HG03064 (cell line): ENCODE results near the gene PARD3B.

Source experiments
- ATAC-seq: cut with Tn5 transposase; IDR thresholded peaks from one replicate; pipeline ENCODE4 v1.9.1; 2021; ENCODE audit warnings: low read depth; ENCODE audit not compliant: unreplicated experiment

The PARD3B gene

GRCh38 chr2:205041472-205042130, 496.3 kb downstream of the PARD3B start:
- no peak for ATAC-seq

GRCh38 chr2:205043285-205043684, 498.0 kb downstream of the PARD3B start:
- ATAC-seq = no peak

- ATAC-seq = no peak
These were observed 500.4 kb downstream of the PARD3B start for GRCh38 chr2:205045706-205046105.

GRCh38 chr2:205047273-205047839, 502.1 kb downstream of the PARD3B start:
- no peak for ATAC-seq

DNA sequence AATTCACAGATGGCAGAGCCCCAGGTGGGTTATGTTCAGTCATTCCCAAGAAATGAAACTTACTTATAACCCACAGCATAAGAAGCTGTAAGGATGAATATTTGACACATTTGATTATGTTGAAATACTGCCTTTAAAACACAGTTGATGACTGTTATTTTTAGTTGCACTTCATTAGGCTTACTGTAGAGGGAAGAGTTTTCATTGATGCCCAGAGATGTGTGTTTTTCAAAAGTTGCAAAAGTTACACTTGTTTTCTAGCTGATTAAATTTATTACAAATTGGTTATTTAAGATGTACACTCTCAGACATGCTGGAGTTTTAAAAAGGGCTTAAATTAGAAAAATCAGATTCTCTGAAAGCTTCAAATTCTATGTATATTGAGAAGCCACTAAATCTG, 506.1 kb downstream of the PARD3B start:
- ATAC-seq = no peak

GRCh38 chr2:205052781-205053180, 507.5 kb downstream of the PARD3B start:
- ATAC-seq = no peak

- no peak for ATAC-seq
These were observed 508.6 kb downstream of the PARD3B start for GRCh38 chr2:205053827-205054410.

GRCh38 chr2:205054789-205055188, 509.5 kb downstream of the PARD3B start:
- ATAC-seq = no peak

GRCh38 chr2:205055251-205055650, 510.0 kb downstream of the PARD3B start:
- ATAC-seq = no peak

DNA sequence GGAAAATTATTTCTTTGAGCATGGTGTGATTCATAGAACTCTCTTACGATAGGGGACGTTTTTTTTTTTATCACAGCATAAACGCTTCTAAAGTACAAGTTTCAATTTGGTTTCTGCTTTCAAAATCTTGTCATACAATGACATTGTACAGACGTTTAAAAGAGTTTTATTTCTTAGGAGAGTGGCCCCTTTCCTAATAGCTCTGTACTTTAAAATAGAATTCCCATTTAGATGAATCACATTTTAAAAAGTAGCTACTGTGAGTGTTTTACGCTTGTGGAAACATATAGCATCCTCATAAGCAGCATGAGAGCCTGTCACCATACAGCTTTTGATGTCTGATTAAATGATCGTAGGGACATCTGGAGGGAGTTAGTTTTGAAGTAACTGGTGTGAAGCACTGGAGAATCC, 510.9 kb downstream of the PARD3B start:
- no peak for ATAC-seq

DNA sequence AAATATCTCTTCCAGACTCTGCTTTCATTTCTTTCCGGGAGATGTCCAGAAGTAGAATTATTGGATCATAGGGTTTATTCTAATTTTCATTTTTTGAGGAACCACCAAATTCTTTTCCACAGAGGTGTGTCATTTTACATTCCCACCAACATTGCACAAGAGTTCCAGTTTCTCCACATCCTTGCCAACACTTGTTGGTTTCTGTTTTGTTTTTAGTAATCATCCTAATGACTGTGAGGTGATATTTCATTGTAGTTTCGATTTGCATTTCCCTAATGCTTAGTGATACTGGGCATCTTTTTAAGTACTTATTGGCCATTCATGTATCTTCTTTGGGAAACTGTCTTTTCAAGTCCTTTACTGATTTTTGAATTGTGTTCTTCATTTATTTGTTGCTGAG, 513.1 kb downstream of the PARD3B start:
- no peak for ATAC-seq

DNA sequence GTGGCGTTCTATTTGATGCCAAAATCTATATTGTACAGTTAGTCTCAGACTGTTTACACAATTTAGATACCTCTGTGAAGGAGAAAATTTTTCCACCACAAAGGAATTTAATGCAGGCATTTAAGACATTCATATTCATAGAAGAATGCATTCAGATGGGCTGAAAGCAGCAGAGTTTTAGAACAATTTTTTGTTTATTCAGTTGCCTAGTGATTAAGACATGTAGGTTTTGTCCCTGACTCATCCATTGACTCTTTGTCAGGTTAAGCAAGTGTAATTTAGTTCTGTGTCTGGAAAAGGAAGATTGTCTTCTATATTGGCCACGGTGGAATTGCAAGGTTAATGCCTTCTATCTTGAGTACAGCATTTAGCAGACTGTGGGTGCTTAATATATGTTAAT, 515.0 kb downstream of the PARD3B start:
- ATAC-seq = no peak

GRCh38 chr2:205066081-205066480, 520.8 kb downstream of the PARD3B start:
- ATAC-seq = no peak

DNA sequence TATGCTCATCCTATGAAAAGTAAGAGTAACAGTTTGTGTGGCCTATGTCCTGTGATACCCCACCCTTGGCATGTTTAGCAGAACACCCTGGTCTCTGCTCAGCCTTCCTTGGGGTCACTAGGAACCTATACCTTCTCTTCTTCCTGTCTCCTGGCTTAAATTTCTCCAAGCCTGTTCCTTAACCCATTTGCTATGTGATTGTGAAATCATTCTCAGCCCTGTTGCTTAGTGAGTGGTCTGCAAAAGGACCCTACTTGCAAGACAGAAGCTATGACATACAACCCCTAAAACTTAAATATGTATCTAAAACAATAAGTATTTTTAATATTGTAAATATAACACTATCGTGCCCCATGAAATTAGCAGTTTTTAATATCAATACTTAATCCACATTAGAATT, 524.7 kb downstream of the PARD3B start:
- ATAC-seq = no peak

DNA sequence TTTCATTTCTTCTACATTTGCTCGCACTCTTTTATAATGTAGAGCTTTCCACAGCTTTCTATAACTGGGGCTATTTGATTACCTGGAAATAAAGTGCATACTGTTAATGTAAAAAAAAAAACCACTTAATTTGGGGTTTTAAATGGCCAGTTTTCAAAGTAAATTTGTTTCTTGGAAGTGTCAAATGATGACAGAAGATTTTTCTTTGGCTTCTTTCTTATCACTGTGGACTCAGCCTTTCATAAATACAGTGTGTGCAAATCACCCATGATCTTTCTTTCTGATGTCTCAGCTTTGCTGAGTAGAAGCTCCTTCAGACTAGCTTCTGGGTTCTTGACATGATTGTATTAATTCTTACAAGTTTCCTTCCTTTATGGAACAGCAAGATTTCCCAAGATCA, 525.6 kb downstream of the PARD3B start:
- ATAC-seq = no peak

GRCh38 chr2:205073433-205074020, 528.3 kb downstream of the PARD3B start:
- no peak for ATAC-seq

- ATAC-seq = no peak
These were observed 531.1 kb downstream of the PARD3B start for GRCh38 chr2:205076405-205076804.

DNA sequence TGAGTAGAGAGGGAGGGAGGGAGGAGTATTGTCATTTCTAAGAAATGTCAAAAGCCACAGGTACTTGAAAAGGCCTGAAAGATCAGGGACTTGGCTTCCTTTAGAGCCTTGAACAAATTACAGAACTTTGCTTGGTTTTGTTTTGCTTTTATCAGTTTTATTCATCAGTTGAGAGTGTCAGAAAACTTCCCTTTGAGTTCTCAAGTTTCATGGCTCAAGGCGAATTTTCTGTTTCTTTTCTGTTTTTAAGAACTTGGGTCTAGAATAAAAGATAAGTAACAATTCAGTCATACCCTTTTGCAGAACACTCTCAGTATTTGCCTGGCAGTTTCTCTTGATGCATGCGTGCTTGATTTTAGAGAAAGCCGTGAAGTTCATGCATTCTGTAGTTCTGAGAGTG, 531.9 kb downstream of the PARD3B start:
- no peak for ATAC-seq

- ATAC-seq = no peak
These were observed 533.5 kb downstream of the PARD3B start for GRCh38 chr2:205078762-205079161.

DNA sequence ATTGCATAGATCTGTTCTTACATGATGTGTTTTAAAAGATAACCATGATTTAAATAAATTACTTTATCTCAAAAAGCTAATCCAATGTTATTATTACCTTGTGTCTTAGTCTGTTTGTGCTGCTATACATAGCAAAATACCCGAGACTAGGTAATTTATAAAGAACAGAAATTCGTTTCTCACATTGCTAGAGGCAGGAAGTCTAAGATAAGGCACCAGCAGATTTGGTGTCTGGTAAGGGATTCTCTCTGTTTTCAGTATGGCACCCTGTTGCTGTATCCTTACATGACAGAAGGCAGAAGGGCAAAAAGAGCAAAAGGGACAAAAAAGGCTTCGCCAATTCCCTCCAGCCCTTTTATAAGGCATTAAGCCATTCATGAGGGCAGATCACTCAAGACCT, 533.9 kb downstream of the PARD3B start:
- no peak for ATAC-seq

DNA sequence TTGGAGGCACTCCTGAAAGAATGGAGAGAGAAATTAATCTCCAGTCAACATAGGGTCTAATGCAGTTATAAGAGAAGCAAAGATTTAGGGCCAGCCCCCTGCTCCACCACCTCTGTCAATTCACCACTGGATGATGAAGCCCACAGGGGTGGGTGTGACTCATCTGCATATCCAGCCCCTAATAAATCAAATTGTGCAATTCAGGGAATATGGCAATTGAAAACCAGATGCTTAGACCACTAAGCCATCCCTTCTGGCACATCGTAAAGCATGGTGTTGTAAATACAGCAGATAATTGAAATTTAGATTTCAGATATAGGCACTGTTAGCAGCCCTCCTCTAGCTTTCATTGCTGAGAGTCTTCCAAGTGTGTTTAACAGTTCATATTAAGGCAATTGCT, 541.4 kb downstream of the PARD3B start:
- ATAC-seq = no peak

DNA sequence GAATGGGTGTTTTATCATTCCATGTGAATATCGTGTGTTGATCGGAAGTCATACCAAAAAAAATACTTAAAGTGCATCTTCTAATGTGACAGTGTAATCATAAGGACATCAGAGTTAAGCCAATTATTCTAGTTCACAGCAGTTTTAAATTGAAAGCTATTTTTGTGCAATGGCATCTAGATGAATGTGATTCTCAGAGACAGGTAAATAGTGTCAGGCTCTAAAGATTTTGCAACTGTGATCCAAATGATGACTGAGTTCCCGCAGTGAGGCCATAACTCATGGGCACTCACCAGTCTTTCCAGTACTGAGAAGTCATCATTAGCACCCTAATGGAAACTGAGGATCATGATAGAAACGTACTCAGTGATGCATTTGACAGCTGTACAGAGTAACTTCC, 542.6 kb downstream of the PARD3B start:
- no peak for ATAC-seq
